COLO668 (cell line): ENCODE results near the gene XRN2.

ENCODE experiments used
- DNase-seq: peaks from one replicate; lab custom pipeline; 2025; ENCODE audit not compliant: unreplicated experiment; lab: John Stamatoyannopoulos, UW

Gene XRN2

DNA sequence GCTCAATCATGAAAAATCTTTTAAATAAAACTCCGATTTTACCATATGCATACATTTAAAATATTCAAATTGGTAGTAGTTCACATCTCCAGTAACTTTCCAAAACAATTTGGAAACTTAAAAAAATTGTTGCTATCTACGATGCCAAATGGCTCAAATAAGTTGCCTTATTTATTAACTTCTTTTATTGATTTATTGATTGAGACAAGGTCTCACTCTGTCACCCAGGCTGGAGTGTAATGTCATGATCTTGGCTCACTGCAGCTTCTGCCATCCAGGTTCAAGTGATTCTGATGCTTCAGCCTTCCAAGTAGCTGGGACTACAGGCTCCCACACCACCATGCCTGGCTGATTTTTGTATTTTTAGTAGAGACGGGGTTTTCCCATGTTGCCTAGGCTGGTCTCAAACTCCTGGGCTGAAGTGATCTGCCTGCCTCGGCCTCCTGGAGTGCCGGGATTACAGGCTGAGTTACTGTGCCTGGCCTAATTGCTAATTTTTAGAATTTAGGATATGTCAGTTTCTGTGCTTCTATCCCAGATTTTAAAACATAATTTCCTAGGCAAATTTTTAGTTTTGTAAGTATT lies 81.3 kb downstream of the XRN2 start:
- DNase-seq, result no peak

DNA sequence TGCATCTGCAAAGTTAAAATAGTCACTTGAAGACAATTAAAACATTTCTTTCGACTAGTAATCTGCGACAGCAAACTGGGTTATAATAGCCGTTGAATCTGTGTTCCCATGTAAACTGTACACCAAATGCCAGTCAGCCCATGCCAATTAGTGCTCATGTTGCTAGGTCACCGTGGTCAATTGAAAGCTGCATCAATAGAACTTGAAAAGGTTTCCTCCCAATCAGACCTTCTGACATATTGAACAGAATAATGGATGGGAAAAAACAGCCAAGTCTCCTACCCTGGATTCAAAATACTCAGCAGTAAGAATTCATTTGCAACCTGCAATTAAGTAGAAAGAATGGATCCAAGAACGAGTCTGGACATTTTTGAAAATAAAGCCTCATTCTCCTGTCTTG lies 83.0 kb downstream of the XRN2 start:
- no peak for DNase-seq

DNA sequence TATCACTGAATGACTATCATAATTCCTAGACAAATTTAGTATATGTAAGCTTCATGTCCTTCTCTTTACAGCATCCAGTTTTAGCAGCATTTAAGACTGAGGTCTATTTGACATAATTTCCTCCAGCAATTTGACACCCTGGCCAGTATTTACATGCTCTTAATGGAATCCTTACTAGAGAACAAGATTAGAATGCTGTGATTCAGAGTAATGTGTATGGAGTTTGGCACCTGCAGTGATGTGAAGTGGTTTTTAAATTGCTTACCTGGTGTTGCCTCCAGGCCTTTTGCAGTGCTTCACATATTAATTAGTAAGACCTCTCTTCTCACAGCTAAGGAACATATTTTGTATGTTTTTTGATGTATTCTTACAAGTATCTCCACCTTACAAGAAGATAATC lies 84.4 kb downstream of the XRN2 start:
- peak; percentile 44 for DNase-seq

DNA sequence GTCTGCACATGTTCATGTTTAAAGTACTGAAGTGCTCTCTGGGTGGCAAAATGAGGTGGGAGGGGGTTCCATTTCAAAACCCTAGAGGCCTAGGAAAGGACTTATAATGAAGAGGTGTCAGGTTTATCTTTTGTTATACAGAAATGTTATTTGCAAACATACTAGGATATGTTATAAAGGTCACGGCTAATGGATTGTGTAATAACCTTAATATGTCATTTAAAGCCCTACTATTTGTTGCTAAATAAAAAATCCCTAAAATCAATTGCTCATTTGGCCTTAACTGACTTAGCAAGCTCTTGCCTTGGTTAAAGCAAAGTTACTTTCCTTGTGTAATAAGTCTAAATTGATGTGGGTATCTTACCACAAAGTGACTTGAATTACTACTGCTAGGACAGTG lies 85.4 kb downstream of the XRN2 start:
- no peak for DNase-seq

DNA sequence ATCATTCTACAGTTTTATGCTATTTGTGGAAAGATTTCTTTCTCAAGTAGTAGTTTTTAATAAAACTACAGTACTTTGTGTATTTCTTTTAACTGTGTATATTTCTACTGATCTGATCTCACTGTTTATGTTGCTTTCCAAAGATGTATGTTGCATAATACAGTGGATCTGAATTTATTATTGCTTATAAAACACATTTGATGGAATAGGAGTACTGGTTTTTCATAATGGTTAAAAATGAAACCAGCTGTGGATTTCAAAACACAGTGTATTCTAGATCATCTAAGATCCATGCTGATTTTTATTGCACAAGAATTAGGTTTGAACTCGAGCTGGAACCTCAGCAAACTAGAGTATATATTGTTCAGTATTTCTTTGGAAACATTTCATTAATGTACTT lies 86.2 kb downstream of the XRN2 start:
- no peak for DNase-seq

DNA sequence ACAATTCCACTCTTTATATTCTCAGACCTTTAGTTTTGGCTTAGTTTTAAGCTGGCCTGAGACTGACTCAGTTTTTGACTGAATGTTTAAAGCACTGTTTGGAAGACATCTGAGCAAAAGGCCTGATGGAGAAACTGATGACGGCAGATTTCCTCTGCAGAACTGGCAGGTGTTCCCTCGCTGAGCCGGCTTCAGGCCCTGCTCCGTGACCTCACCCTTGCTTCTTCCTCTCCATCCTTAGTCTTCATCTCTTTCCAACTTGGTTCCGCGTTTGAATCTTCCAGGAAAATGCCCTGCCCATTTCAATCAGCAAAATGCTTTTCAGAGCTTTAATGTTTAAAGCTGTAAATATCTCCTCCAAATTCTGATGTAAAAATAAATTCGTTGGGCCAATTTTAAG lies 87.6 kb downstream of the XRN2 start:
- no peak for DNase-seq

DNA sequence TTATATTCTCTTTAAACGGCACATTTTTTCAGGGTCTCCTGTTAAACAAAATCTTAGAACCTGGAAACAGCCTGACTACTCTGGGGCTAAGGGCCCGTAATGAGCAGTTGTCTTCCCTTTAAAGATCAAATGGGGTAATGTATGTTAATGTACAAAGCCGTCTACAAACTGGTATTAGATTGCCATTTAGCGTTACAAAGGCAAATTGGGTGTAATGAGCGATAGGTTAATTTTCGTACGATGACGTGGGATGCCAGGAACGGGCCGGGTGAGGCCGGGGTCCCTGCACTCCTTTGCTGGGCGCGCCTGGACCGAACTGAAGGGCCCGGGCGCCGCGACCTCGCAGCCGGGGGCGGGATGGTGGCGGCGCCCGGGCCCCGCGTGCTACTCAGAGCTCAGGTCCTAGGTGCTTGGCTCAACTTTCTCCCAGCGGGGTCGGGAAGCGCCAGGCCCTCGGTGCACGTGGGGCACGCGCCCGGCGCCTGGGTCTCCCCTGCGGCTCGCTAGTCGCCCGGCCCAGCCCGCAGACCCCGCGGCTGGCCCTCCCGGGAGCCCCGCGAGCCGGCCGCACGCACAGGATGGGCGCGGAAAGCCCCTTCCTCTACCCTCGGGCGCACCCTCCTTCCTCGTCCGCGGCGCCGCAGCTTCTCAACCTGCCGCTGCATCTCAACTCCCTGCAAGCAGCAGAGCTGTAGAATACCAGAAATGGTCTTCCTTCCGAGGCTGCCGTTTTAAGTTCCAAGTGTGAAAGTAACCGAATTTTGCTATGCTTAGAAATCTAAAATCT lies 88.2 kb downstream of the XRN2 start:
- DNase-seq, result no peak

DNA sequence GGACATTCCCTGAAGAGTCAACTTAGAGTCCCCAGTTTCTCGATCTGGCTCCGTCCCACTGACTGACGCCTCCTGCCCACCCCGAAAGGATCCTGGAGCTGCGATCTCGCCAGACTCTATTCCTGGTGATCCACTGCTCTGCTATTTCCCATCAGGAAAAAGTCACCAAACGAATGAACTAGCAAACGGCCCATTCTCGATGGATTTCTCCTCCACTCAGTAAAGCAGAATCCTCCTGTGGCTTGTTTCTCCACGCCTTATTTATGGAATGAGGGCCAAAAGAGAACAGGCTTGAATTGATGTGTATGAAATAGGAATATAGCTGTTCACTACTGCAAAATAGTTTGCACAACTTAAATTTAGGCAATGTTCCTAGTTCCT lies 88.8 kb downstream of the XRN2 start:
- no peak for DNase-seq

DNA sequence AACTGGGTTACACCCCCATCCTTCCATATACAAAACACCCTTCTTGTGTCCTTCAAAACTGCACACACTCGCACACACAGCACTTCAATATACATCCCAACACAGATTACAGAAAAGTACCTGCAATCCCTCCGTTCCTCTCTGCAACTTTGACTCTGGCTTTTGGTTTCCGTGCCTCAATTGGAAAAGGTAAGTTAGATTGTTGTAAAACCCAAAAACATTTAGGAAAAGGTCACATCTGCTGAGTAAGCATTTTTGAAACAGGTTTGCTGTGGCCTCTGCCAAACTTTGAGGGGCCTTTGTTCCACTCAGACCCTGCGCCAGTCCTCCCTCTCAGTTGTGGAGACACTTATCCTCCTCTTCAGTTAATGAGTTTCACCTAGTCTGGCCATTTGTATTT lies 90.0 kb downstream of the XRN2 start:
- no peak for DNase-seq

DNA sequence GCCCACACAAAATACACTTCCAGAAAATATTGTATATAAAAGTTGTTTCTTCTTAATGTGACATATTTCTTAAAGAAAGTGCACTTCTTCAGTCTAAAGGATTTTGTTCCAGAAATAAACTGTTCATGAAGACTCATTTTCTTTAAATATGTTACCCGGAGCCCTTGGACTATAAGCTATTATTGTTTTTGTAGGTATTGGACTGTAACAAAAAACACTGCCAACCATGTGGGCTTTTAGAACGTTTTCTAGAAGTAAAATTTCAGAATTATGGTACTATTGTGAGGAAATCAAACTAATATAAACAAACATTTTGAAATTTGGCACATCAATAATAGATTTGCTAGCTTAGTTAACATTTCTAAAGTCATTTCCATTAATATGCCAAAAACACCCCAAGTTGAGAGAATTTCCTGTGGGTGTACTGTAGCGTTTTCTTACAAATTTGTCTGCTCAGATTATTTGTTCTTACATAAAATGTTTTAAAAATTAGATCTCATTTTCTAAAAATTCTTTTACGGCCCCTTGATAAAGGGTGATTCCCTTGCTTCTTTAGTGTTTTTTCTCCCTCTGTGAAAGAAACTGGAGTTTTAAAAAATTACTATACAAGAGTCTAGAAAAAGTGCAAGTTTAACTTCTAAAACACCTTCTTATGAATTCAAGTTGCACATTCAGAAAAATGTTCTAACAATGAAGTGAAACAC lies 90.8 kb downstream of the XRN2 start:
- no peak for DNase-seq

DNA sequence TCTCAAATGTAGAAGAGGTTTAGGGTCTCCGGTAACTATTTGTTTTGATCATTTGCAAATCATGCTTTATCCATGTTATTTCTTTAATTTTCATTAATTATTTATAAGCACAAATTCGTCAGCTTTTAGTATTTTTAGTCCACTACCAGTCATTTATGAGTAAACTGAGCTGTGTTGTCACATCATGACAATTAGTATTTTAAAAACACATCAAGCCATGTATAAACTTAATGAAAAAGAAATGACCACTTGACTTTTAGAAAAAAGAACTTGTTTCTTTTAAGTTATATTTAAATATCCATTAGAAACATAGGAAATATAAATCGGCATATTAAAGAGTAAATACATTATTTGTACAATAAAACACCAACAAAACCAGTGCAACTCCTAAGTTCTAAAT lies 91.4 kb downstream of the XRN2 start:
- no peak for DNase-seq

DNA sequence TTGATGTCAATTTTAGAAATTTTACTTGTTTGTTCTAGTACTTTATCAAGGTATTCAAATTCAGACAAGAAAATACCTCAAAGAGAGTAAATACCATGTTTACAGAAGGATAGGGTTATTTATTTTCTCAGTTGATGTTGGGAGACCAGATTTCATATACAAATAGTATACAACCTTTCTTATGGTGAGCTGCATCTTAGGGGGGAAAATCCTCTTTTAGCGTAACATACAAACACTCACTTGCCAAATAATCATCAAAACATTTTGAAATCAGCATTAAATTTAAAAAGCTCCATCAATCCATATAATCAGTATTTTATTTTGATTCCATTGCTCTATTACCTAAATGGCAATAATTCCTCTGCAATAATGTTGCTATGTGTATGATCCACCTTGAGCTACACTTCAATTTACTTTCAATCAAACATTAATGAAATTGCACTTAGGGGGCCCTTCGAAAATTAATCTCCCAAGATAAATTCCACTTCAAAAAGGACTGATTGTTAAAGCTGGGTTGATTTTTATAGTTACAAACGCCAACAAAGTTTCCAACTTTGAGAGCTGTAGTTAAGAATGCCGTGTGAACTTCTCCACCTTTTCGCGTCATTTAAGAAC lies 92.0 kb downstream of the XRN2 start:
- DNase-seq, result no peak

DNA sequence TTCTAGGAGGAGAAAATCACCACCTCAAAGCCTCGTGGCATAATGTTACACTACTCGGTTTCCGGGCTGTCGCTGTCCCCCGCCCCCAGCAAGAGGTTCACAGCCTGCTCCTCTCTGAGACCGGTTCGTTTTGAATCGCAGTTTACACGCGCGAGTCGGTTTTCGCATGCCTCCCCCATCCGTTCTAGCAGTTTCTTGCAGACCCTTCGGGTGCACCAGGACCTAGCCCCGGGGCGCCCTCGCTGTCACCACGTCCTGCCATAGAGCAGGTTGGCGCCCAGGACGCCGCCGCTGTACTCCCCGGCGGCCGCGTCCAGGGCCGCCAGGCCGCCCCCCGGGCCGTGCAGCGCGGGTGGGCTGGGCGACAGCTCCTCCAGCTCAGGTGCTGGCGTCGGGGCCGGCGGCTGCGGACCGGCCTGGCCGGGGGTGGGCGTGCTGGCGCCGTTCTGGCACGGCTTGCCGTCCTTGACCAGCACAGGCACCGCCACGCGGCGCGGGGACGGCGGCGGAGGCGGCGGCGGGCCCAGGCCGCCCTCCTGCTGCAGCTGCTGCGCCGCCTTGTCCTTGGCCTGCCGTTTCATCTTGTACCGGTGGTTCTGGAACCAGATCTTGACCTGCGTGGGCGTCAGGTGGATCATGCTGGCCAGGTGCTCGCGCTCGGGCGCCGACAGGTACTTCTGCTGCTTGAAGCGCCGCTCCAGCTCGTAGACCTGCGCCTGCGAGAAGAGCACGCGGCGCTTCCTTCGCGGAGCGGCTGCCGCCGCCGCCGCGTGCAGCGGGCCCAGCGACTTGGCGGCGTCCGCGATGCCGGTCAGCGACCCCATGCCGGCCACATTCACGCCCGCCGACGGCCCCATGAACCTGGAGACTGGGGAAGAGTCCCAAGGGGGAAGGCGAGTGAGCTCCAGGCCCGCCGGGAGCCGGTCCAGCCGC lies 92.8 kb downstream of the XRN2 start:
- DNase-seq, result peak; percentile 79

DNA sequence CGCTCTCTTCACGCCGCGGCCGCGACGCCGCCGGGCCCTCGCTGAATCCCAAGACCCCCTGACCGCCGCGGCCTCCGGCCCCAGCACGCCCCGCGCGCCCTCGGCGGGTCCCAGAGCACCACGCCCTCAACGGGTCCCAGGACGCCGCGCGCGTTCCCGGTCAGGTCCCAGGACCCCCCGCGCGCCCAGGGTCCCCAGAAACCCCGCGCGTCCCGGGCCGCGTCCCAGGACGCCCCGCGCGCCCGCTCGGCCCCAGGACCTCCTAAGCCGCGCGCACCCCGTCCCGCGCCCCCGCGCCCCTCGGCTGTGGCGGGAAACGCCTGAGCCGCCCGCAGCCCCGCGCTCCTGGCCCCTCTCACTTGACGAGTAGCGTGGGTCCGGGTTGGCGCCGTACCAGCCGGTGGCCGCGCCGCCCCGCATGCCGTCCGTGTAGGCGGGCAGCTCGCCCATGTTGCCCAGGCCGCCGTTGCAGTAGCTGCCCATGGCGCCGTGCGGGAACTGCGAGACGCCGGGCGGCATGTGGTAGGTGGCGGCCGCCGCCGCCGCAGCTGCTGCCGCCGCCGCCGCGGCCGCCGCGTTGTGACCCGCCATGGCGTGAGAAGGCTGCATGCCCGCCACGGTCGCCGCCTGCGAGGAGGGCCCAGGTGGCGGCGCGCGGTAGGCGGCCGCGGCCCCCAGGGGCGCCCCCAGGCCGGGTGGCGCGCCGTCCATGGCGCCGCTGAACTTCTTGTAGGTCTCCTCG lies 93.6 kb downstream of the XRN2 start:
- DNase-seq, result peak; percentile 76

DNA sequence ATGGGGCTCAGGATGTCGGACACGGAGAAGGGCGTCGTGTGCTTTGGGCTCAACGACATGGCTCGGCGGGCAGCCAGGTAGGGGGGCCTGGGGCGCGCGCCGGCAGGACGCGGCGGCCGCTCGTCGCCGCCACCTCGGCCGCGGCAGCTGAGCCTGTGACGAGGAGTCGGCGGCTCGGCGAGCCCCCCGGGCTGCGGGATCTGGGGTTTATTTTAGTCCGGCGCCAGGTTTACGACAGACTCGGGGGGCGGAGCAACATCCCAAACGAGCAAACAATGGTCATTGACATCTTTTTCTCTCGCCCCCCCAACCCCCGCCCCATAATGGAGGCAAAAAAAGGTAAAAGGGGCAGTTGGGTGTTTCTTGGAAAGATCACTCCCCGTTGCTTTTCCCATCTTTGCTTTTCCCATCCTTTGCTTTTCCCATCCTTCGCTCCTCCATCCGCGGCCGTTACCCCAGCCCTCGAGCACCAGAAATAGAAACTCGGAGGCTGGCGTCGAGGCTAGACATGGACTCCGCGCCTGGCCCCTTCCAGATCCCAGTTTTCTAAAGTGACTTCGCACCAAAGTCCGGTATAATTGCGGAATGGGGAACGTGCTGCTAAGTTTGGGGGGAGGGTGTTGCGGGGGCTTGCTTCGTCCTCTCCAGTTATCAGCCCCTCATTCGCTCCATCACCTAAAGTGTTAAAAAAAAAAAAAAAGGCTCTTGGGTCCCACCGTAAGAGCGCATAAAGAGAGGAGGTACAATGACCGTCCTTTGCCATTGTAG lies 94.4 kb downstream of the XRN2 start, which contains the start of gene NKX2-4:
TSS of gene NKX2-4 (minus strand) at position 186 of the 768 bp plus-strand sequence. CDS start at position 59, 127 bp downstream.
- DNase-seq, result peak; percentile 71

DNA sequence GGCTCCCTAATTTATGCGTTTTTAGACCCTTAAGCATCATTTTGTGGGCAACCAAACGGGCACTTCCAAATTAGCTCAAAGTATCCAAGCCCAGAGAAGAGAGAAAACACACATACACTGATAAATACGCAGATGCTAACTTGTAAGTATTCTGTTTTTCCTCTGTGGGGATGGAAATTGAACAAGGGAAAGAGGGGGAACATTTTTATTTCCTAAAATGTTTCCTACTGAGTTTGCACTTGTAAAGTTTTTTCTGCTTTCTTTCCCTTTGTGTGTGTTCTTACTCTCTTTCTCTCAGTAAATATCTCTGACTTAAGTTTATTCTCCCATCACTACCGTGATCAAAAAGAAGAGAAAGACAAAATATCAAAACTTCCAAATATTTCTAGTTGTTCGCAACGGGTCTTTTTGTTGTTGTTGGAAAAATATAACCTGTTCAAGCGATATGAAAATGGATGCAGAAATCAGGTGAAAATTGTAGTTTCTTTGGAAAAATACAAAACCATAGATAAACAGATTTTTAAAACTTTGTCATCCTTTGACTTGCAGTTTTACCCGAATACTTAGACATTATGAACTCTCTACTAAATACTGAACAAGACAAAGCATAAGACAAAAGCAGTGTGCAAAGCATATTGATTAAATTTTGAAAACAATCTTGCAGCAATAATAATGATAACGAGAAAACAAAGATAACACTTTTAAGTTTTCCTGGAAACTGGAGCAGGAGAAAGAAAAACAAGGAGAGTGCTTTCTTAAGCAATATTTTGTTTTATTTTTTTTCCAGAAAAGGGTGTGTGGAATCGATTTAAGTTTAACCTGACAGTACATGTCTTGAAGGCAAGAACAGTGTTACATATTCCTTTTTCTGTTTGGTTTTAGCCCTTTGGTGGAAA lies 95.2 kb downstream of the XRN2 start:
- DNase-seq, result no peak

DNA sequence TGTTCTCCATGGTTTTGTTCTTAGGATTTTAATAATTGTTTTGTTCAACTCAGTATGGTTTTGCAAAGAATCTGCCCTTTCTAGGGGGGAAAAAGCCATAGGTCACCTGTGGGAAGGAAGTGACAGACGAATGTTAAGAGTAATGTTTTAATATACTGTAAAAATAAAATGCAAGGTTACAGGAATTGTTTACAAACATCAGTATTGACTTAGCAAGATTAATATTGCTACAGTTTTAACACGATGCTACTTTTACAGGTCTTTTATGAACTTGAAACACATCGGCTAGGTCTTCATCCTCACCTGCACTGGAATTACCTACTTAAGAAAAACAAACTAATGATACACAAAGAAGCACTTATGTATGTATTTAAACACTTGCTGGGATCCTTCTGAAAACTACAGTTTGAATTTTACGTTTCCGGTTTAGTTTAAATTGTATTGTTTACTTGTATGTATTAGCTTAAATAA lies 95.9 kb downstream of the XRN2 start:
- no peak for DNase-seq

DNA sequence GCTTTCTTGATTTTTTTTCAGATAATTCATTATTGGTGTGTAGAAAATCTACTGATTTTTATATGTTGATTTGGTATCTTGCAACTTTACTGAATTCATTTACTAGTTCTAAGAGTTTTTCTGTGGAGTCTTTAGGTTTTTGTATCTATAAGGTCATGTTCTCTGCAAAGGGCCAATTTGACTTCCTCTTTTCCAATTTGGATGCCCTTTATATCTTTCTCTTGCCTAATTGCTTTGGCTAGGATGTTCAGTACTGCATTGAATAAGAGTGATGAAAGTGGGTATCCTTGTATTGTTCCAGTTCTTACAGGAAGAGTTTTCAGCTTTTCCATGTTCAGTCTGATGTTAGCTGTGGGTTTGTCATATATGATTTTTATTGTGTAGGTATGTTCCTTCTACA lies 108.6 kb downstream of the XRN2 start:
- no peak for DNase-seq
